Testis (tissue), 2 donors: ENCODE measurements around the gene ADAMTS4.

Experiments used
- POLR2A ChIP-seq: fragments of 450-650 bp; IDR thresholded peaks from one replicate; pipeline ENCODE4 v1.6.1; 2017; ENCODE audit warnings: antibody characterized with exemption, mild to moderate bottlenecking, moderate library complexity
- TF ChIP-seq, protein P1 (sequence below), 3 experiments: fragments of 450-650 bp in 2 of 3; fragments of 200-600 bp in 1 of 3; sonication (generic) in 1 of 3; IDR thresholded peaks; one replicate each; pipeline ENCODE4 v1.5.1; 2016 to 2019; ENCODE audit warnings: antibody characterized with exemption in 3 of 3, mild to moderate bottlenecking in 2 of 3, moderate library complexity in 1 of 3

DNA sequence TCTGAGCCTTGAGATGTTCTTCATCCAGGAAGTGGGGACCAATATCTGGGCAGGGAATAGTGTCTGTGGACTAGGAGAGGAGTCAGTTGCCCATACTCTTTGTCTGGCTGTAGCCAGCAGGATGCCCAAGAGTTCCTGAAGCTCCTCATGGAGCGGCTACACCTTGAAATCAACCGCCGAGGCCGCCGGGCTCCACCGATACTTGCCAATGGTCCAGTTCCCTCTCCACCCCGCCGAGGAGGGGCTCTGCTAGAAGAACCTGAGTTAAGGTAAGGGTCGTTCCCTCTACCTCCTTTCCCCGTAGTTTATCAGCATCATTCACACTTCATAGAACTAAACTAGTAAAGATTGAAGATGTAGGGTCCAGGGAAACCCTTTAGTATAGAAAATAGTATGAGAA is 36.0 kb downstream of the ADAMTS4 start:
- TF ChIP-seq, protein P1, sequence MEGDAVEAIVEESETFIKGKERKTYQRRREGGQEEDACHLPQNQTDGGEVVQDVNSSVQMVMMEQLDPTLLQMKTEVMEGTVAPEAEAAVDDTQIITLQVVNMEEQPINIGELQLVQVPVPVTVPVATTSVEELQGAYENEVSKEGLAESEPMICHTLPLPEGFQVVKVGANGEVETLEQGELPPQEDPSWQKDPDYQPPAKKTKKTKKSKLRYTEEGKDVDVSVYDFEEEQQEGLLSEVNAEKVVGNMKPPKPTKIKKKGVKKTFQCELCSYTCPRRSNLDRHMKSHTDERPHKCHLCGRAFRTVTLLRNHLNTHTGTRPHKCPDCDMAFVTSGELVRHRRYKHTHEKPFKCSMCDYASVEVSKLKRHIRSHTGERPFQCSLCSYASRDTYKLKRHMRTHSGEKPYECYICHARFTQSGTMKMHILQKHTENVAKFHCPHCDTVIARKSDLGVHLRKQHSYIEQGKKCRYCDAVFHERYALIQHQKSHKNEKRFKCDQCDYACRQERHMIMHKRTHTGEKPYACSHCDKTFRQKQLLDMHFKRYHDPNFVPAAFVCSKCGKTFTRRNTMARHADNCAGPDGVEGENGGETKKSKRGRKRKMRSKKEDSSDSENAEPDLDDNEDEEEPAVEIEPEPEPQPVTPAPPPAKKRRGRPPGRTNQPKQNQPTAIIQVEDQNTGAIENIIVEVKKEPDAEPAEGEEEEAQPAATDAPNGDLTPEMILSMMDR (IDR thresholded peaks at IDR 0.05), result no peak
- no peak for TF ChIP-seq POLR2A
